WTC11 (cell line): Measurements from ENCODE around the gene BEST4.

Source experiments
- ATF3 ChIP-seq: sonication (generic); formaldehyde crosslinking; conservative IDR thresholded peaks from 2 replicates; pipeline ENCODE4 v1.8.1; 2022; ENCODE audit warnings: mild to moderate bottlenecking, missing genetic modification reagents
- ATF6 ChIP-seq: sonication (generic); formaldehyde crosslinking; IDR thresholded peaks from 2 replicates; pipeline ENCODE4 v1.8.1; 2023; ENCODE audit warnings: mild to moderate bottlenecking, missing genetic modification reagents
- CTCF ChIP-seq: fragments of 200-600 bp; IDR thresholded peaks from 2 replicates; pipeline ENCODE4 v1.8.0; 2022; ENCODE audit warnings: antibody characterized with exemption
- ESRRA ChIP-seq: sonication (generic); formaldehyde crosslinking; IDR thresholded peaks from 2 replicates; pipeline ENCODE4 v1.8.1; 2022; ENCODE audit warnings: mild to moderate bottlenecking, missing genetic modification reagents, borderline replicate concordance
- NFYB ChIP-seq: sonication (generic); formaldehyde crosslinking; conservative IDR thresholded peaks from 2 replicates; pipeline ENCODE4 v1.8.0; 2022; ENCODE audit warnings: low read depth, missing genetic modification reagents
- STAT6 ChIP-seq: sonication (generic); formaldehyde crosslinking; conservative IDR thresholded peaks from 2 replicates; pipeline ENCODE4 v1.8.1; 2023; ENCODE audit warnings: mild to moderate bottlenecking, low read depth, missing genetic modification reagents, moderate library complexity
- USF1 ChIP-seq: sonication (generic); formaldehyde crosslinking; IDR thresholded peaks from 2 replicates; pipeline ENCODE4 v1.8.0; 2022; ENCODE audit warnings: mild to moderate bottlenecking, missing genetic modification reagents
- ZBTB43 ChIP-seq: sonication (generic); formaldehyde crosslinking; IDR thresholded peaks from 2 replicates; pipeline ENCODE4 v1.8.1; 2023; ENCODE audit warnings: mild to moderate bottlenecking, missing genetic modification reagents

- no peak for TF ChIP-seq USF1
- no peak for TF ChIP-seq ATF6
- TF ChIP-seq NFYB (CRISPR knock-in tag): no peak
- no peak for TF ChIP-seq ESRRA (CRISPR knock-in tag)
- no peak for TF ChIP-seq CTCF
- TF ChIP-seq ZBTB43 (CRISPR knock-in tag): no peak
- no peak for TF ChIP-seq ATF3 (CRISPR knock-in tag)
- no peak for TF ChIP-seq STAT6 (CRISPR knock-in tag)
These were observed 33.3 kb upstream of the BEST4 start for GRCh38 chr1:44821240-44821715.
